Progenitor cell of endocrine pancreas (in vitro differentiated cells): ENCODE measurements around the gene KCNMA1. TPM values are rescaled to one million over a fixed set of nuclear protein-coding genes. Genes with fewer than 3 reads are reported as not detected.

Experiments used
- DNase-seq: peaks from one replicate; pipeline ENCODE4 v3.0.0; 2021; ENCODE audit warnings: low spot score; ENCODE audit not compliant: unreplicated experiment
- H3K27ac Mint-ChIP-seq: 2 replicates; pipeline ENCODE4 v1.8.0; 2021; ENCODE audit warnings: mild to moderate bottlenecking, moderate library complexity, mixed read lengths
- H3K27me3 Mint-ChIP-seq: 2 replicates; pipeline ENCODE4 v1.8.0; 2021; ENCODE audit warnings: mixed read lengths
- H3K36me3 Mint-ChIP-seq: 2 replicates; pipeline ENCODE4 v1.8.0; 2022; ENCODE audit warnings: mixed read lengths; ENCODE audit not compliant: insufficient read depth
- H3K4me1 Mint-ChIP-seq: 2 replicates; pipeline ENCODE4 v1.8.0; 2021; ENCODE audit warnings: low read depth, mixed read lengths
- H3K4me3 Mint-ChIP-seq: 2 replicates; pipeline ENCODE4 v1.8.0; 2021; ENCODE audit warnings: low read depth, mild to moderate bottlenecking, moderate library complexity, mixed read lengths
- H3K9me3 Mint-ChIP-seq: 2 replicates; pipeline ENCODE4 v1.8.0; 2021; ENCODE audit warnings: low read depth, mixed read lengths
- total RNA-seq: library from RNA; stranded (reverse); gene quantifications from 2 replicates; pipeline ENCODE4 v1.2.1, GENCODE V29; 2021
- TF ChIP-seq, protein P1 (sequence below): fragments of 200-600 bp; sonication (generic); IDR thresholded peaks from one replicate; pipeline ENCODE4 v1.5.0; 2021; ENCODE audit warnings: antibody characterized with exemption, mild to moderate bottlenecking; ENCODE audit not compliant: unreplicated experiment

KCNMA1 gene
- total RNA-seq, 1 donor from 2014 or later, result 5.8 TPM

DNA sequence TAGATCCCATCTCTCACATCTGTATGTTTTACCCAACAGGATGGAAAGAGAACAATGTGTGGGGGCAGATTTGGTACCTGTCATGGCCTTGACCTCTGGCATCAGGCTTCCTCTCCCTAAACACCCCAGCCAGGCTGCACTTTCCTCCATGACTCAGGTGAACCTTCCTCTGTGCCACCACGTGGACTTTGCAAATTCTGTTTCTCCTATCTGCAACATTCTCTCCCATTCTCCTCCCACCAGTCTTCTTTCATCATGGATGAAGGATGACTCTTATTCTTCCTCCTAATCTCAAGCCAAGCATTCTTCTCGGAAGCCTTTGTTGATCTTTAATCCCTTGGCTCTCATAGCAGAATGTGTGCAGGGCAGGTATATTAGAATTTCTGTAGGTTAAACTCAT, 355.4 kb downstream of the KCNMA1 start:
- DNase-seq, result no peak
- H3K27ac Mint-ChIP-seq, result no peak overlapping the region
- peaks cover 3% of the 10 kb centered on the region for H3K36me3 Mint-ChIP-seq
- TF ChIP-seq, protein P1, sequence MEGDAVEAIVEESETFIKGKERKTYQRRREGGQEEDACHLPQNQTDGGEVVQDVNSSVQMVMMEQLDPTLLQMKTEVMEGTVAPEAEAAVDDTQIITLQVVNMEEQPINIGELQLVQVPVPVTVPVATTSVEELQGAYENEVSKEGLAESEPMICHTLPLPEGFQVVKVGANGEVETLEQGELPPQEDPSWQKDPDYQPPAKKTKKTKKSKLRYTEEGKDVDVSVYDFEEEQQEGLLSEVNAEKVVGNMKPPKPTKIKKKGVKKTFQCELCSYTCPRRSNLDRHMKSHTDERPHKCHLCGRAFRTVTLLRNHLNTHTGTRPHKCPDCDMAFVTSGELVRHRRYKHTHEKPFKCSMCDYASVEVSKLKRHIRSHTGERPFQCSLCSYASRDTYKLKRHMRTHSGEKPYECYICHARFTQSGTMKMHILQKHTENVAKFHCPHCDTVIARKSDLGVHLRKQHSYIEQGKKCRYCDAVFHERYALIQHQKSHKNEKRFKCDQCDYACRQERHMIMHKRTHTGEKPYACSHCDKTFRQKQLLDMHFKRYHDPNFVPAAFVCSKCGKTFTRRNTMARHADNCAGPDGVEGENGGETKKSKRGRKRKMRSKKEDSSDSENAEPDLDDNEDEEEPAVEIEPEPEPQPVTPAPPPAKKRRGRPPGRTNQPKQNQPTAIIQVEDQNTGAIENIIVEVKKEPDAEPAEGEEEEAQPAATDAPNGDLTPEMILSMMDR, result no peak
- H3K4me3 Mint-ChIP-seq, result no peak overlapping the region
- peaks cover 60% of the 10 kb centered on the region for H3K27me3 Mint-ChIP-seq
- peaks cover 7% of the 10 kb centered on the region for H3K9me3 Mint-ChIP-seq
- peaks cover 33% of the 10 kb centered on the region for H3K4me1 Mint-ChIP-seq

GRCh38 chr10:77281719-77282118, 355.9 kb downstream of the KCNMA1 start:
- H3K27me3 Mint-ChIP-seq, result peaks cover 62% of the 10 kb centered on the region
- no peak for DNase-seq
- peaks cover 7% of the 10 kb centered on the region for H3K9me3 Mint-ChIP-seq
- peaks cover 29% of the 10 kb centered on the region for H3K4me1 Mint-ChIP-seq
- peaks cover 3% of the 10 kb centered on the region for H3K36me3 Mint-ChIP-seq
- H3K27ac Mint-ChIP-seq, result no peak overlapping the region
- TF ChIP-seq, protein P1, result no peak
- no peak overlapping the region for H3K4me3 Mint-ChIP-seq

DNA sequence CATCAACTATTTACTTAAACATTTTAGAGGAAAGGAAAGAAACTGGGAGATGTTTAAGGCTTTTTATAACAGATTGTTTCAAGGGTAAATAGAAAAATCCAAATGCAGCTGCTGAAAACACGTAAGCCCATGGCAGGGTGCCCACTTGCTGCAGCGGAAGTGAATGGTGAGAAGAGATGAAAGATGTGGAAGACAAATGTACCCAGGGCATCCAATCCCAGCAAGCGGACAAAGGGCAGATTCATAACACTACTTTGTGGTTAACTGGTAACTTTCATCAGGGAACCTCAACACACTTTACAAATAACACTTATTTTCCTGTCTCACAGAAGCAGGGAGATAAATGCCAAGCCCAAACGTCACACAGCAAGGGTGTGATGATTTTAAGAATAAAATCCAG, 358.4 kb downstream of the KCNMA1 start:
- H3K4me3 Mint-ChIP-seq, result no peak overlapping the region
- TF ChIP-seq, protein P1, result no peak
- peaks cover 56% of the 10 kb centered on the region for H3K27me3 Mint-ChIP-seq
- peaks cover 18% of the 10 kb centered on the region for H3K4me1 Mint-ChIP-seq
- peaks cover 7% of the 10 kb centered on the region for H3K9me3 Mint-ChIP-seq
- H3K36me3 Mint-ChIP-seq, result peaks cover 3% of the 10 kb centered on the region
- no peak for DNase-seq
- H3K27ac Mint-ChIP-seq, result no peak overlapping the region

GRCh38 chr10:77274046-77274795, 363.4 kb downstream of the KCNMA1 start:
- Mint-ChIP-seq H3K9me3 (peaks cover 2% of the 10 kb centered on the region), H3K27ac (no peak overlapping the region), H3K4me1 (peaks cover 15% of the 10 kb centered on the region), H3K4me3 (no peak overlapping the region), H3K36me3 (peaks cover 1% of the 10 kb centered on the region), H3K27me3 (peaks cover 34% of the 10 kb centered on the region)
- DNase-seq, result no peak
- TF ChIP-seq, protein P1, result no peak

DNA sequence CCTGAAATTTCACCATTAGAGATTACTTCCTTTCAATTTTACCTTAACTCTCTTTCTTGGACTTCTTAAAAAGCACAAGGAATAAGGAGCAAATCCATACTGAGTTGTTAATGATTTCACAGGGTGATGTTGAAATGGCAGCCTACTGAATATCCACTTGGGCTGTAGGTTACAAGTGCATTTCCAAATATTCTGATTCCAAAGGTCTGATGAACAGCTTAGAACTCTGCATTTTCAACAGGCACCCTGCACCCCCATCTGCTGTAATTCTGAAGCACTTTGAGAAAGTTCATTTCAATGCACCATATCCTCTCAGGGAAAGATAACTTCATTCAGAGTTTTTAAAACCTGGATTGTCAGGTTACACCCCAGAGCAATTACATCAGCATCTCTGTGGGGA, 368.4 kb downstream of the KCNMA1 start:
- Mint-ChIP-seq H3K9me3 (no peaks in the 10 kb centered on the region), H3K4me1 (peaks cover 9% of the 10 kb centered on the region), H3K27me3 (peaks cover 35% of the 10 kb centered on the region), H3K36me3 (no peaks in the 10 kb centered on the region), H3K4me3 (no peak overlapping the region), H3K27ac (no peak overlapping the region)
- TF ChIP-seq, protein P1, result no peak
- no peak for DNase-seq
